ENCODE measurements around the gene HARS1.

DNA sequence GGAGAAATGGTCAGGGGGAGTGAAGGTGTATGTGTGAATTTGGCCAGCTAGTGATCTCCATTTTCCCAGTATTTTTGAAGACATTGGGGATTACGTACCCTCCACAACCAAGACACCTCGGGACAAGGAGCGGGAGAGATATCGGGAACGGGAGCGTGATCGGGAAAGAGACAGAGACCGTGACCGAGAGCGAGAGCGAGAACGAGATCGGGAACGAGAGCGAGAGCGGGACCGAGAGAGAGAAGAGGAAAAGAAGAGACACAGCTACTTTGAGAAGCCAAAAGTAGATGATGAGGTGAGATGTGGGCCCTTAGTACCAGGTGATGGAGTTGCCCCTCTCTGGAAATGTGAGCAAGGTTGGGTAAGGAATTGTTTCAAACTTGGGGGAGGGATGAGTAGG lies 32.3 kb downstream of the HARS1 start:
- TF ChIP-seq, protein P1, sequence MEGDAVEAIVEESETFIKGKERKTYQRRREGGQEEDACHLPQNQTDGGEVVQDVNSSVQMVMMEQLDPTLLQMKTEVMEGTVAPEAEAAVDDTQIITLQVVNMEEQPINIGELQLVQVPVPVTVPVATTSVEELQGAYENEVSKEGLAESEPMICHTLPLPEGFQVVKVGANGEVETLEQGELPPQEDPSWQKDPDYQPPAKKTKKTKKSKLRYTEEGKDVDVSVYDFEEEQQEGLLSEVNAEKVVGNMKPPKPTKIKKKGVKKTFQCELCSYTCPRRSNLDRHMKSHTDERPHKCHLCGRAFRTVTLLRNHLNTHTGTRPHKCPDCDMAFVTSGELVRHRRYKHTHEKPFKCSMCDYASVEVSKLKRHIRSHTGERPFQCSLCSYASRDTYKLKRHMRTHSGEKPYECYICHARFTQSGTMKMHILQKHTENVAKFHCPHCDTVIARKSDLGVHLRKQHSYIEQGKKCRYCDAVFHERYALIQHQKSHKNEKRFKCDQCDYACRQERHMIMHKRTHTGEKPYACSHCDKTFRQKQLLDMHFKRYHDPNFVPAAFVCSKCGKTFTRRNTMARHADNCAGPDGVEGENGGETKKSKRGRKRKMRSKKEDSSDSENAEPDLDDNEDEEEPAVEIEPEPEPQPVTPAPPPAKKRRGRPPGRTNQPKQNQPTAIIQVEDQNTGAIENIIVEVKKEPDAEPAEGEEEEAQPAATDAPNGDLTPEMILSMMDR (IDR thresholded peaks at IDR 0.05): no peak
- TF ChIP-seq POLR2A (IDR thresholded peaks at IDR 0.05) (no peak), EP300 (IDR thresholded peaks at IDR 0.05) (no peak)

Measured in ovary (tissue), 3 donors.